K562 (cell line): Measurements from ENCODE around the gene TPI1. TPM values are rescaled to one million over a fixed set of nuclear protein-coding genes. Genes with fewer than 3 reads are reported as not detected.

Source experiments
- ATAC-seq: fragments of 200-7000 bp; cut with Tn5 transposase; 3 replicates; pipeline ENCODE4 v1.9.1; 2020; ENCODE audit warnings: moderate library complexity
- BruUV-seq: library from RNA; stranded (reverse); fragments of 400-500 nt; replicated peaks from 2 replicates; lab custom pipeline; 2021; lab: Mats Ljungman, UMichigan
- CTCF ChIA-PET: fragments of 300-600 bp; formaldehyde crosslinking; extraction: SDS; loops from one replicate; lab custom pipeline; 2021; ENCODE audit warnings: low intra/inter-chr PET ratio; lab: Yijun Ruan, JAX
- POLR2A ChIA-PET: fragments of 300-600, 350-650 bp; sonication (Branson Sonifier 250); formaldehyde crosslinking; extraction: SDS; loops from one replicate; lab custom pipeline; 2021; ENCODE audit warnings: antibody characterized with exemption, inconsistent platforms; lab: Yijun Ruan, JAX
- DNase-seq, 4 experiments: peaks; one replicate each; pipeline versions ENCODE4 v3.0.0 to v3.0.0-alpha.2; 2011 to 2018; ENCODE audit warnings: low spot score in 3 of 4, mixed read lengths in 3 of 4; ENCODE audit errors: extremely low read depth in 1 of 4
- FAIRE-seq: peaks from 2 replicates; lab custom pipeline; 2011; peaks lifted over from hg19 to GRCh38; lab: Jason Lieb, UNC
- H2AFZ ChIP-seq: 2 replicates; pipeline ENCODE4 v1.6.0; 2011; ENCODE audit warnings: low read depth, low read length, control low read depth, inconsistent platforms
- H3K27ac ChIP-seq: fragments of 200-600 bp; 3 replicates; pipeline ENCODE4 v1.8.0; 2011; ENCODE audit warnings: low read depth, mild to moderate bottlenecking, control low read depth, inconsistent platforms, low read length, moderate library complexity, mixed read lengths; ENCODE audit errors: extremely low read depth
- H3K27me3 ChIP-seq, 2 experiments: fragments of 300-600 bp in 1 of 2; 2 replicates in 1 of 2; 3 replicates in 1 of 2; pipeline versions ENCODE4 v1.6.0 to v1.8.0; 2011; ENCODE audit warnings: inconsistent platforms in 2 of 2, low read length in 2 of 2, mild to moderate bottlenecking in 1 of 2, mixed read lengths in 1 of 2, moderate library complexity in 1 of 2; ENCODE audit not compliant: control insufficient read depth in 2 of 2, insufficient read depth in 2 of 2
- H3K36me3 ChIP-seq: fragments of 300-600 bp; 3 replicates; pipeline ENCODE4 v1.8.0; 2011; ENCODE audit warnings: mild to moderate bottlenecking, low read length, inconsistent platforms; ENCODE audit not compliant: control insufficient read depth, insufficient read depth
- H3K4me1 ChIP-seq, 2 experiments: fragments of 200-600 bp in 1 of 2; replicated peaks in 1 of 2; 2 replicates in 1 of 2; 3 replicates in 1 of 2; pipeline versions ENCODE4 v1.5.1 to v1.8.0; 2011; ENCODE audit warnings: inconsistent platforms in 2 of 2, low read length in 2 of 2, mild to moderate bottlenecking in 1 of 2, mixed read lengths in 1 of 2, moderate library complexity in 1 of 2; ENCODE audit not compliant: control insufficient read depth in 2 of 2, insufficient read depth in 2 of 2
- H3K4me2 ChIP-seq: 2 replicates; pipeline ENCODE4 v1.6.1; 2011; ENCODE audit warnings: low read length, control low read depth, inconsistent platforms, mixed read lengths; ENCODE audit not compliant: insufficient read depth
- H3K4me3 ChIP-seq: fragments of 200-600 bp; sonication (generic), shearing (Covaris generic); 2 replicates; pipeline ENCODE4 v1.5.1; 2016; ENCODE audit warnings: control low read depth, inconsistent platforms
- H3K79me2 ChIP-seq: fragments of 200-600 bp; 3 replicates; pipeline ENCODE4 v1.8.0; 2011; ENCODE audit warnings: low read length, inconsistent platforms; ENCODE audit not compliant: control insufficient read depth, insufficient read depth
- H3K9ac ChIP-seq, 2 experiments: 2 replicates each; pipeline versions ENCODE4 v1.6.0 to v1.6.1; 2011; ENCODE audit warnings: low read depth in 2 of 2, low read length in 2 of 2, control low read depth in 1 of 2, inconsistent platforms in 1 of 2, mild to moderate bottlenecking in 1 of 2, mixed read lengths in 1 of 2; ENCODE audit not compliant: insufficient read depth in 1 of 2
- H3K9me1 ChIP-seq: one replicate; pipeline ENCODE4 v1.6.0; 2011; ENCODE audit warnings: inconsistent platforms, mild to moderate bottlenecking, low read length, moderate library complexity; ENCODE audit not compliant: control insufficient read depth, insufficient read depth
- H3K9me3 ChIP-seq: replicated peaks from 2 replicates; pipeline ENCODE4 v1.5.1; 2011; ENCODE audit warnings: low read depth, low read length, inconsistent platforms; ENCODE audit not compliant: control insufficient read depth, insufficient read depth
- H4K20me1 ChIP-seq: replicated peaks from 2 replicates; pipeline ENCODE4 v1.6.1; 2011; ENCODE audit warnings: low read length, inconsistent platforms, mixed read lengths; ENCODE audit not compliant: control insufficient read depth, insufficient read depth
- SETDB1 ChIP-seq: IDR thresholded peaks from one replicate; pipeline ENCODE4 v1.6.1; 2012; ENCODE audit warnings: low read length, control low read depth, inconsistent platforms
- TAF1 ChIP-seq: IDR thresholded peaks from 2 replicates; pipeline ENCODE4 v1.6.1; 2011; ENCODE audit warnings: mild to moderate bottlenecking, low read length, moderate library complexity; ENCODE audit not compliant: insufficient read depth, control insufficient read depth, severe bottlenecking; ENCODE audit errors: extremely low read depth
- WGBS: fragments of 100-300 bp; shearing (Covaris generic); methylation state at CpG from one replicate; pipeline ENCODE4 v1.1.6; 2016; ENCODE audit warnings: low coverage, mixed read lengths; ENCODE audit not compliant: insufficient coverage; ENCODE audit errors: missing lambda C conversion rate; 5-methylcytosine and 5-hydroxymethylcytosine counted together
- in situ Hi-C: fragments of 300-500 bp; cut with MboI; formaldehyde crosslinking; loops from 4 replicates; pipeline ENCODE4 v1.15.0; 2018; ENCODE audit warnings: inconsistent platforms, mixed read lengths
- intact Hi-C: fragments of 100-400 bp; cut with micrococcal nuclease; formaldehyde crosslinking; loops from 2 replicates; pipeline ENCODE4 v1.14.2; 2022
- polyA plus RNA-seq, 8 experiments: library from polyadenylated mRNA; depleted of rRNA in 4 of 8; stranded (reverse) in 5 of 8; unstranded in 3 of 8; fragments of >200 nt; fragmentation: Nextera tagmentation in 2 of 8; fragmentation: Illumina TruSeq in 1 of 8; extraction: Ambion mirVana in 2 of 8; extraction: Trizol in 1 of 8; gene quantifications; 2 replicates each; pipeline versions ENCODE4 v1.2.1 to v1.2.3, GENCODE V29; 2011 to 2014; ENCODE audit warnings: inconsistent platforms in 1 of 8, missing spikeins in 1 of 8
- total RNA-seq, 7 experiments: library from RNA; depleted of rRNA in 6 of 7; stranded (reverse); fragments of >200 nt in 6 of 7; fragmentation: Illumina TruSeq in 2 of 7; extraction: Trizol in 2 of 7; gene quantifications; 2 replicates each; pipeline versions ENCODE4 v1.2.1 to v1.2.3, GENCODE V29; 2011 to 2021; ENCODE audit warnings: low replicate concordance in 1 of 7
- TF ChIP-seq, protein P1 (sequence below): fragments of 250-450 bp; sonication (Bioruptor Pico); IDR thresholded peaks from 2 replicates; pipeline ENCODE4 v1.8.0; 2022; ENCODE audit warnings: moderate library complexity, mild to moderate bottlenecking, inconsistent platforms
- TF ChIP-seq, protein P2 (sequence below): sonication (generic); formaldehyde crosslinking; IDR thresholded peaks from 2 replicates; pipeline ENCODE4 v1.8.0; 2022; ENCODE audit warnings: mild to moderate bottlenecking, missing genetic modification reagents
- TF ChIP-seq, protein P3 (sequence below), 2 experiments: fragments of 450-650 bp in 1 of 2; sonication (generic) in 1 of 2; formaldehyde crosslinking in 1 of 2; IDR thresholded peaks in 1 of 2; conservative IDR thresholded peaks in 1 of 2; 2 replicates each; pipeline versions ENCODE4 v1.6.1 to v1.8.1; 2016 to 2023; ENCODE audit warnings: mild to moderate bottlenecking in 2 of 2, moderate library complexity in 2 of 2, inconsistent platforms in 1 of 2, missing genetic modification reagents in 1 of 2

Gene TPI1
- total and polyA plus RNA-seq, 9 of the 15 experiments (the other 6 are each of a cell fraction or from before 2014, with no cell fraction given): 662 to 4,971 (median 892) TPM

DNA sequence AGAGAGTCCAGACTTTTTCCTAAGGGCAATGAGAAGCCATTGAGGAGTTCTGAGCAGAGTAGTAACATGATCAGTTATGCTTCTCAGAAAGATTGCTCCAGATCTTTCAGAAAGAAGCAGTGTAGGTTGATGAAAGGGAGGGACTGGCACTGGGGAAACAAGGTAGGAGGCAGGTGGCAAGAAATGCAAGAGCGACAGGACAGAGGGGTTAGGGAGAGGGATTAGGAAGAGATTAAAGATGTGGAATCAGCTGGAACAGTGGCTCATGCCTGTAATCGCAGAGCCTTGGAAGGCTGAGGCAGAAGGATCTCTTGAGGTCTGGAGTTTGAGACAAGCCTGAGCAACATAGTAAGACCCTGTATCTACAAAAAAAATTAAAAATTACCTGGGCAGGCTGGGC is 19.7 kb upstream of the TPI1 start:
- peaks cover 71% of the 10 kb centered on the region; the same call in 2 of the 3 replicates for H3K36me3 ChIP-seq
- H3K9ac ChIP-seq: no peak overlapping the region
- intact Hi-C loops (no loop called here), in situ Hi-C loops (no loop called here)
- TF ChIP-seq, protein P1, sequence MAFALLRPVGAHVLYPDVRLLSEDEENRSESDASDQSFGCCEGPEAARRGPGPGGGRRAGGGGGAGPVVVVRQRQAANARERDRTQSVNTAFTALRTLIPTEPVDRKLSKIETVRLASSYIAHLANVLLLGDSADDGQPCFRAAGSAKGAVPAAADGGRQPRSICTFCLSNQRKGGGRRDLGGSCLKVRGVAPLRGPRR (CRISPR knock-in tag): no peak
- TF ChIP-seq TAF1: no peak
- TF ChIP-seq, protein P2, sequence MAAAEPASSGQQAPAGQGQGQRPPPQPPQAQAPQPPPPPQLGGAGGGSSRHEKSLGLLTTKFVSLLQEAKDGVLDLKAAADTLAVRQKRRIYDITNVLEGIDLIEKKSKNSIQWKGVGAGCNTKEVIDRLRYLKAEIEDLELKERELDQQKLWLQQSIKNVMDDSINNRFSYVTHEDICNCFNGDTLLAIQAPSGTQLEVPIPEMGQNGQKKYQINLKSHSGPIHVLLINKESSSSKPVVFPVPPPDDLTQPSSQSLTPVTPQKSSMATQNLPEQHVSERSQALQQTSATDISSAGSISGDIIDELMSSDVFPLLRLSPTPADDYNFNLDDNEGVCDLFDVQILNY: no peak
- TF ChIP-seq, protein P3, sequence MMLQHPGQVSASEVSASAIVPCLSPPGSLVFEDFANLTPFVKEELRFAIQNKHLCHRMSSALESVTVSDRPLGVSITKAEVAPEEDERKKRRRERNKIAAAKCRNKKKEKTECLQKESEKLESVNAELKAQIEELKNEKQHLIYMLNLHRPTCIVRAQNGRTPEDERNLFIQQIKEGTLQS (IDR thresholded peaks at IDR 0.05): no peak
- TF ChIP-seq, protein P3 (CRISPR knock-in tag; conservative IDR thresholded peaks at IDR 0.05): no peak
- TF ChIP-seq SETDB1: no peak
- 88% methylated on average over 2 of the region's 2 CpGs for WGBS
- H3K4me3 ChIP-seq: no peak overlapping the region
- FAIRE-seq (no peak), DNase-seq (no peak), ATAC-seq (no peak)
- H3K9me1 ChIP-seq: no peaks in the 10 kb centered on the region
- peaks cover 27% of the 10 kb centered on the region for H3K79me2 ChIP-seq
- H4K20me1 ChIP-seq: no peaks in the 10 kb centered on the region
- no peaks in the 10 kb centered on the region for H3K27me3 ChIP-seq
- peaks cover 15 to 25% of the 10 kb centered on the region in 2 experiments; a peak in 4 of 5 replicates for H3K4me1 ChIP-seq
- no peaks in the 10 kb centered on the region for H3K9me3 ChIP-seq
- H3K4me2 ChIP-seq: no peak overlapping the region
- POLR2A ChIA-PET: interaction anchor here (1.0 to 1.7 kb wide), 2 partner anchors 13 to 96 kb away, joined by 4 to 5 read pairs; partner anchors contain the start of gene RNU7-1
- CTCF ChIA-PET: no interaction called here
- BruUV-seq: no TSS peak
- no peak overlapping the region for H2AFZ ChIP-seq
- H3K27ac ChIP-seq: no peak overlapping the region
